Measurements from ENCODE around the gene DGKZ. TPM values are rescaled to one million over a fixed set of nuclear protein-coding genes. Genes with fewer than 3 reads are reported as not detected.

Gene DGKZ
- total and polyA plus RNA-seq, 2 donors (not counting 3 experiments of a cell fraction or from before 2014, with no cell fraction given): 88.8 to 127 TPM

DNA sequence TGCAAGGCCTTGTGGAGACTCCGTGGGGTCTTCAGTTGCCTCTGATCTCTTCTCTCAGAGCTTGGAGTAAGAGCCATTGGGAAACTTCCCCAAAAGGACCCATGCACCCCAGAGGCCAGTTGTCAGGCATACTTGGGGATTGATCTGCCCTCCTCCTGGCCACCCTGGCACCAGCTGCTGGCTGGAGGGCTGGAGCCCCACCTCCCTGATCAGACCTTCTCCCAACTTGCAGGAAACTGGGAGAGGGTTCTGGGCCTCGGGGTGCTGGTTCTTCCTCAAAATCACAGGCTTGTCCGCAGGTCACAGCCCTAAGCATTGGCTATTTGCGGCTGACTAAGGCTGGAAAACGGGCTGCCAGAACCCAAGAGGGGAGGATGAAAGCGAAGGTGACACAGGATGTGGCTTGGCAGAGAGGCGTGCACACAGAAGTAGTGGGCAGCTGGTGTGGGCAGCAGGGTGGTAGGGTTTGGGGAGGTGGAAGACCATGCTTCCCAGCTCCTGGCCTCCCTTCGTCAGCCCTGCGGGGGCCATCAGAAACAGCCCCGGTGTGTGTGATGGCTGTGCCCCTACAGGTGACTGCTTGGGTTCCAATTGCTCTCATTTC lies 1.3 kb upstream of the DGKZ start:
- peaks cover 30% of the 10 kb centered on the region for H3K79me2 ChIP-seq (ENCODE audit: control insufficient read depth, insufficient read depth, low read length)
- H3K27me3 ChIP-seq (ENCODE audit: control insufficient read depth in 2 of 2, insufficient read depth in 2 of 2, low read length in 2 of 2): no peaks in the 10 kb centered on the region
- peaks cover 46% of the 10 kb centered on the region for H3K4me1 ChIP-seq (ENCODE audit: control insufficient read depth, extremely low read depth, insufficient read depth, low read length)
- FAIRE-seq: peak; percentile 18
- peak overlapping the region; percentile 33 for H3K27ac ChIP-seq (ENCODE audit: insufficient read depth, low read depth, low read length)
- H3K9me1 ChIP-seq (replicated peaks; ENCODE audit: control insufficient read depth, extremely low read depth, insufficient read depth, low read length): no peaks in the 10 kb centered on the region
- no TSS peak for BruUV-seq (replicated peaks)
- ChIA-PET CTCF (interaction anchor here (0.6 to 2.8 kb wide), 15 partner anchors 11 to 107 kb away, joined by 3 to 19 read pairs (median 4); partner anchors contain the start of gene CREB3L1), POLR2A (no interaction called here)
- H3K9ac ChIP-seq (replicated peaks; ENCODE audit: extremely low read depth, insufficient read depth, low read length): peak overlapping the region; percentile 53
- H3K36me3 ChIP-seq (ENCODE audit: control insufficient read depth in 2 of 2, extremely low read depth in 1 of 2, insufficient read depth in 2 of 2, low read length in 2 of 2): no peaks in the 10 kb centered on the region
- H3K4me2 ChIP-seq (ENCODE audit: insufficient read depth, low read length): peak overlapping the region; percentile 81
- peak overlapping the region; percentile 9 to 61 (median 38) for H3K4me3 ChIP-seq (replicated peaks in 1 of 3; ENCODE audit: insufficient read depth in 1 of 3, low read depth in 1 of 3, low read length in 3 of 3)
- intact Hi-C loops (cut with micrococcal nuclease) (loop anchor here (1.0 kb wide), 2 partner anchors 31 to 49 kb away; no protein-coding TSS in a partner anchor), dilution Hi-C loops (cut with MboI; ENCODE audit: extremely low pct_ligation_motif_present, low sequenced_read_pairs) (no loop called here)
- H4K20me1 ChIP-seq (replicated peaks; ENCODE audit: control insufficient read depth, extremely low read depth, insufficient read depth, low read length): no peaks in the 10 kb centered on the region
- H2AFZ ChIP-seq (ENCODE audit: low read depth, low read length): no peak overlapping the region
- H3K9me3 ChIP-seq (replicated peaks; ENCODE audit: control insufficient read depth, insufficient read depth, low read length): no peaks in the 10 kb centered on the region
- no peak for DNase-seq (ENCODE audit: low read depth, low spot score)
- TF ChIP-seq POLR2AphosphoS5 (IDR thresholded peaks at IDR 0.05; ENCODE audit: insufficient read depth, low read depth, low read length): no peak
- no peak for TF ChIP-seq POLR2A (IDR thresholded peaks at IDR 0.05; ENCODE audit: low read depth, low read length)
- no peak for TF ChIP-seq FOS (IDR thresholded peaks at IDR 0.05; ENCODE audit: borderline replicate concordance, insufficient read depth, low read length)
- TF ChIP-seq GATA2 (IDR thresholded peaks at IDR 0.05; ENCODE audit: insufficient read depth, insufficient read length, low read depth, low read length): no peak
- no peak for TF ChIP-seq EZH2 (IDR thresholded peaks at IDR 0.05; ENCODE audit: borderline replicate concordance, low read depth, low read length, severe bottlenecking)
- no peak for TF ChIP-seq MYC (IDR thresholded peaks at IDR 0.05; ENCODE audit: low read depth, low read length)
- TF ChIP-seq, protein P1, sequence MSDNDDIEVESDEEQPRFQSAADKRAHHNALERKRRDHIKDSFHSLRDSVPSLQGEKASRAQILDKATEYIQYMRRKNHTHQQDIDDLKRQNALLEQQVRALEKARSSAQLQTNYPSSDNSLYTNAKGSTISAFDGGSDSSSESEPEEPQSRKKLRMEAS (IDR thresholded peaks at IDR 0.05; ENCODE audit: insufficient read depth, insufficient read length): no peak
- TF ChIP-seq JUN (IDR thresholded peaks at IDR 0.05; ENCODE audit: borderline replicate concordance, insufficient read depth, insufficient read length, low read depth): no peak
- TF ChIP-seq, protein P2, sequence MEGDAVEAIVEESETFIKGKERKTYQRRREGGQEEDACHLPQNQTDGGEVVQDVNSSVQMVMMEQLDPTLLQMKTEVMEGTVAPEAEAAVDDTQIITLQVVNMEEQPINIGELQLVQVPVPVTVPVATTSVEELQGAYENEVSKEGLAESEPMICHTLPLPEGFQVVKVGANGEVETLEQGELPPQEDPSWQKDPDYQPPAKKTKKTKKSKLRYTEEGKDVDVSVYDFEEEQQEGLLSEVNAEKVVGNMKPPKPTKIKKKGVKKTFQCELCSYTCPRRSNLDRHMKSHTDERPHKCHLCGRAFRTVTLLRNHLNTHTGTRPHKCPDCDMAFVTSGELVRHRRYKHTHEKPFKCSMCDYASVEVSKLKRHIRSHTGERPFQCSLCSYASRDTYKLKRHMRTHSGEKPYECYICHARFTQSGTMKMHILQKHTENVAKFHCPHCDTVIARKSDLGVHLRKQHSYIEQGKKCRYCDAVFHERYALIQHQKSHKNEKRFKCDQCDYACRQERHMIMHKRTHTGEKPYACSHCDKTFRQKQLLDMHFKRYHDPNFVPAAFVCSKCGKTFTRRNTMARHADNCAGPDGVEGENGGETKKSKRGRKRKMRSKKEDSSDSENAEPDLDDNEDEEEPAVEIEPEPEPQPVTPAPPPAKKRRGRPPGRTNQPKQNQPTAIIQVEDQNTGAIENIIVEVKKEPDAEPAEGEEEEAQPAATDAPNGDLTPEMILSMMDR (IDR thresholded peaks at IDR 0.05; ENCODE audit: extremely low read depth in 1 of 2, insufficient read depth in 1 of 2, low read depth in 1 of 2, low read length in 2 of 2): no peak
